Caco-2 (cell line): ENCODE measurements around the gene ADAMTS13. TPM values are rescaled to one million over a fixed set of nuclear protein-coding genes. Genes with fewer than 3 reads are reported as not detected.

ENCODE experiments used
- BruUV-seq: library from RNA; stranded (reverse); fragments of 400-500 nt; replicated peaks from 2 replicates; lab custom pipeline; 2021; lab: Mats Ljungman, UMichigan
- CTCF ChIA-PET: fragments of 300-600 bp; sonication (Branson Sonifier 250); formaldehyde crosslinking; loops from one replicate; lab custom pipeline; 2022; ENCODE audit warnings: antibody characterized with exemption; lab: Charles Lee
- POLR2A ChIA-PET: fragments of 300-600 bp; sonication (Branson Sonifier 250); formaldehyde crosslinking; loops from one replicate; lab custom pipeline; 2022; ENCODE audit warnings: antibody characterized with exemption; lab: Charles Lee
- DNase-seq, 2 experiments: peaks; one replicate each; pipeline versions ENCODE4 v3.0.0 to v3.0.0-alpha.2; 2020 to 2022
- H3K27me3 ChIP-seq: replicated peaks from 2 replicates; pipeline ENCODE4 v1.6.0; 2011; ENCODE audit warnings: low read length; ENCODE audit not compliant: control insufficient read depth, insufficient read depth
- H3K36me3 ChIP-seq: 2 replicates; pipeline ENCODE4 v1.5.1; 2011; ENCODE audit warnings: low read length; ENCODE audit not compliant: control insufficient read depth, insufficient read depth
- H3K4me1 ChIP-seq: fragments of 250-450 bp; sonication (Bioruptor Pico); 2 replicates; pipeline ENCODE4 v1.5.1; 2020; ENCODE audit warnings: mild to moderate bottlenecking
- H3K4me3 ChIP-seq: 2 replicates; pipeline ENCODE4 v1.5.1; 2011; ENCODE audit warnings: low read depth, mild to moderate bottlenecking, control low read depth, low read length
- H3K9me3 ChIP-seq: fragments of 250-450 bp; sonication (Bioruptor Pico); 2 replicates; pipeline ENCODE4 v1.5.1; 2020; ENCODE audit warnings: mild to moderate bottlenecking, moderate library complexity
- H3K27ac Mint-ChIP-seq: one replicate; pipeline ENCODE4 v1.8.0; 2022; ENCODE audit warnings: mixed read lengths; ENCODE audit not compliant: unreplicated experiment
- H3K27me3 Mint-ChIP-seq: one replicate; pipeline ENCODE4 v1.8.0; 2022; ENCODE audit warnings: mixed read lengths; ENCODE audit not compliant: insufficient read depth, unreplicated experiment
- H3K36me3 Mint-ChIP-seq: one replicate; pipeline ENCODE4 v1.8.0; 2022; ENCODE audit warnings: mild to moderate bottlenecking, mixed read lengths; ENCODE audit not compliant: insufficient read depth, unreplicated experiment
- H3K4me1 Mint-ChIP-seq: one replicate; pipeline ENCODE4 v1.8.0; 2022; ENCODE audit warnings: low read depth, mixed read lengths; ENCODE audit not compliant: unreplicated experiment
- H3K4me3 Mint-ChIP-seq: one replicate; pipeline ENCODE4 v1.8.0; 2022; ENCODE audit warnings: mild to moderate bottlenecking, moderate library complexity, mixed read lengths; ENCODE audit not compliant: unreplicated experiment
- H3K9me3 Mint-ChIP-seq: one replicate; pipeline ENCODE4 v1.8.0; 2022; ENCODE audit warnings: mixed read lengths; ENCODE audit not compliant: unreplicated experiment
- CTCF ChIP-seq, 2 experiments: fragments of 200-600 bp in 1 of 2; IDR thresholded peaks; 1 replicate in 1 of 2; 2 replicates in 1 of 2; pipeline versions ENCODE4 v1.5.1 to v1.8.0; 2011 to 2022; ENCODE audit warnings: antibody characterized with exemption in 1 of 2, control low read depth in 1 of 2, inconsistent platforms in 1 of 2, low read depth in 1 of 2, low read length in 1 of 2, mild to moderate bottlenecking in 1 of 2, moderate library complexity in 1 of 2; ENCODE audit not compliant: insufficient read depth in 1 of 2, severe bottlenecking in 1 of 2, unreplicated experiment in 1 of 2
- intact Hi-C: fragments of 100-400 bp; cut with micrococcal nuclease; formaldehyde crosslinking; loops from one replicate; pipeline ENCODE4 v1.10.0; 2022; ENCODE audit not compliant: unreplicated experiment
- total RNA-seq: library from RNA; stranded (reverse); gene quantifications from 2 replicates; pipeline ENCODE4 v1.2.3, GENCODE V29; 2022

Gene ADAMTS13
- total RNA-seq, 1 experiment from 2014 or later = 6.2 TPM

- CTCF ChIA-PET = no interaction called here
- DNase-seq = no peak
Measured at GRCh38 chr9:133470427-133470924, 48.3 kb downstream of the ADAMTS13 start.

GRCh38 chr9:133470988-133471387, 48.8 kb downstream of the ADAMTS13 start:
- POLR2A ChIA-PET = interaction anchor here (0.9 kb wide), 1 partner anchor 123 kb away, joined by 5 read pairs; the partner anchor contains the start of genes MED22 and RPL7A
- intact Hi-C loops = no loop called here
- DNase-seq = no peak
- no peaks in the 10 kb centered on the region for H3K36me3 ChIP-seq
- Mint-ChIP-seq H3K4me1 (no peaks in the 10 kb centered on the region), H3K4me3 (no peak overlapping the region), H3K27me3 (no peaks in the 10 kb centered on the region), H3K36me3 (peaks cover 11% of the 10 kb centered on the region), H3K9me3 (no peaks in the 10 kb centered on the region), H3K27ac (no peak overlapping the region)
- no TSS peak for BruUV-seq
- CTCF ChIA-PET = no interaction called here
- no peak for TF ChIP-seq CTCF (IDR thresholded peaks at IDR 0.05; ENCODE audit: insufficient read depth in 1 of 2, low read depth in 1 of 2, low read length in 1 of 2, severe bottlenecking in 1 of 2, unreplicated experiment in 1 of 2)
- H3K27me3 ChIP-seq = no peaks in the 10 kb centered on the region
- H3K9me3 ChIP-seq = no peaks in the 10 kb centered on the region
- no peaks in the 10 kb centered on the region for H3K4me1 ChIP-seq
- no peak overlapping the region for H3K4me3 ChIP-seq

More at GRCh38 chr9:133470427-133470924, 48.3 kb downstream of the ADAMTS13 start:
- Histone ChIP-seq H3K4me1 (no peaks in the 10 kb centered on the region), H3K27me3 (no peaks in the 10 kb centered on the region), H3K4me3 (no peak overlapping the region), H3K9me3 (no peaks in the 10 kb centered on the region), H3K36me3 (no peaks in the 10 kb centered on the region)
- no TSS peak for BruUV-seq
- Mint-ChIP-seq H3K4me1 (no peaks in the 10 kb centered on the region), H3K36me3 (peaks cover 11% of the 10 kb centered on the region), H3K27ac (no peak overlapping the region), H3K4me3 (no peak overlapping the region), H3K9me3 (no peaks in the 10 kb centered on the region), H3K27me3 (no peaks in the 10 kb centered on the region)
- intact Hi-C loops = no loop called here
- POLR2A ChIA-PET = interaction anchor here (0.9 kb wide), 1 partner anchor 123 kb away, joined by 5 read pairs; the partner anchor contains the start of genes MED22 and RPL7A
- TF ChIP-seq CTCF (IDR thresholded peaks at IDR 0.05; ENCODE audit: insufficient read depth in 1 of 2, low read depth in 1 of 2, low read length in 1 of 2, severe bottlenecking in 1 of 2, unreplicated experiment in 1 of 2) = no peak

GRCh38 chr9:133471551-133472276, 49.5 kb downstream of the ADAMTS13 start:
- no TSS peak for BruUV-seq

More at GRCh38 chr9:133471551-133472276, 49.5 kb downstream of the ADAMTS13 start:
- no peak overlapping the region for H3K4me3 Mint-ChIP-seq
- ChIA-PET POLR2A (interaction anchor here (0.8 to 0.9 kb wide), 2 partner anchors 12 to 124 kb away, joined by 5 to 6 read pairs; partner anchors contain the start of genes MED22 and RPL7A), CTCF (interaction anchor here (0.7 kb wide), 1 partner anchor 11 kb away, joined by 3 read pairs; the partner anchor contains the start of gene CACFD1)
- Histone ChIP-seq H3K27me3 (no peaks in the 10 kb centered on the region), H3K4me1 (no peaks in the 10 kb centered on the region), H3K4me3 (no peak overlapping the region), H3K9me3 (no peaks in the 10 kb centered on the region), H3K36me3 (no peaks in the 10 kb centered on the region)
- H3K4me1 Mint-ChIP-seq = no peaks in the 10 kb centered on the region
- no peaks in the 10 kb centered on the region for H3K9me3 Mint-ChIP-seq
- H3K36me3 Mint-ChIP-seq = peaks cover 11% of the 10 kb centered on the region
- intact Hi-C loops = no loop called here
- H3K27ac Mint-ChIP-seq = peak overlapping the region; percentile 71
- H3K27me3 Mint-ChIP-seq = no peaks in the 10 kb centered on the region
- DNase-seq = no peak
- TF ChIP-seq CTCF (IDR thresholded peaks at IDR 0.05; ENCODE audit: insufficient read depth in 1 of 2, low read depth in 1 of 2, low read length in 1 of 2, severe bottlenecking in 1 of 2, unreplicated experiment in 1 of 2) = no peak
